Kasumi-1 (cell line): ENCODE data around the gene SUV39H1.

Experiments
- DNase-seq, 2 experiments: peaks; one replicate each; lab custom pipeline; 2025; lab: John Stamatoyannopoulos, UW

SUV39H1 gene

GRCh38 chrX:48714573-48714972, 18.0 kb downstream of the SUV39H1 start:
- no peak for DNase-seq

GRCh38 chrX:48715072-48715471, 18.5 kb downstream of the SUV39H1 start:
- no peak for DNase-seq

- no peak for DNase-seq
Observed at GRCh38 chrX:48715876-48716502, 19.5 kb downstream of the SUV39H1 start.

- no peak for DNase-seq
Observed at GRCh38 chrX:48719958-48720357, 23.4 kb downstream of the SUV39H1 start.

DNA sequence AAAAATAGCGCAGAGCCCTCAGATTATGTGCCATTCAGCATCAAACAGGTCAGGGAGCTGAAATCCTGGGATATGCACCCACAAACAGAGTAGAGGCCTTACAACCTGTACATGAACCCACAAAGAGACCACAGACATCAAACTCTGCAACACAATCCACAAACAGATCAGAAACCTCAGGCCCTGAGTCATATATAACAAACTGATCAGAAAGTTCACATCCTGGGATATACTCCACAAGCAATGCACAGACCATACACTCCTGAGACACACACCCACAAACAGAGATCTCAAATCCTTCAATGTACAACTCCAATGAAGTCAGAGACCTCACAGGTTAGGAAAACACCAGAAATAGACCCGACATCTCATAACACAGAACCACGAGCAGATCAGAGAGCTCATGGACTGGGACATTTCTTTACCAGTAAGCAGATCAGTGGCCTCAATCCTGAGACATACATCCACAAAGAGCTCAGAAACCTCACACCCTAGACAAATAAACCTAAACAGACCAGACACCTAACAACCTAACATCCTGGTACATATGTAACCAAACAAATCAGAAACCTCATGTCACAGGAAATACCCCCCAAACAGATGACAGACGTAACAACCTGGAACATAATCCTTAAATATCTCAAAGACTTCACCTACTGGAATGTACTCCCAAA, 24.2 kb downstream of the SUV39H1 start:
- DNase-seq: no peak

DNA sequence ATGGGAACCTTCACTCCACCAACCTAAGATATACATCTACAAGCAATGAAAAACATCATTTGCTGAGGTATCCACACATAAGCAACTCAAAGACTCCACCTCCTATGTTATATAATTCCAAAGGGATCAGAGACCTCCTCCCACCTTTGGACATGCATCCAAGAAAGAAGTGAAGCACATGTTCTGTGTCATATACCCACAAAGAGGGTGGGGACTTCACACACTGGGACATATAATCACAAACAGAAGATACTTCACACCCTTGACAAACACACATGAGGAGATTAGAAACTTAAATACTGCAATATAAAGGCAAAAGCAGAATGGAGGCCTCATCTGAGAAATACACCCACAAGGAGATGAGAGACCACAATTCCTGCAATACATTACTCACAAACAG, 25.4 kb downstream of the SUV39H1 start:
- no peak for DNase-seq

- DNase-seq: no peak
Observed at GRCh38 chrX:48726596-48726995, 30.1 kb downstream of the SUV39H1 start.

- no peak for DNase-seq
Observed at GRCh38 chrX:48728653-48729052, 32.1 kb downstream of the SUV39H1 start.

- DNase-seq: no peak
Observed at GRCh38 chrX:48736303-48736702, 39.8 kb downstream of the SUV39H1 start.

GRCh38 chrX:48736878-48737212, 40.3 kb downstream of the SUV39H1 start:
- DNase-seq: no peak

- DNase-seq: peak; percentile 92 to 93
Observed at GRCh38 chrX:48737213-48737938, 40.8 kb downstream of the SUV39H1 start.

DNA sequence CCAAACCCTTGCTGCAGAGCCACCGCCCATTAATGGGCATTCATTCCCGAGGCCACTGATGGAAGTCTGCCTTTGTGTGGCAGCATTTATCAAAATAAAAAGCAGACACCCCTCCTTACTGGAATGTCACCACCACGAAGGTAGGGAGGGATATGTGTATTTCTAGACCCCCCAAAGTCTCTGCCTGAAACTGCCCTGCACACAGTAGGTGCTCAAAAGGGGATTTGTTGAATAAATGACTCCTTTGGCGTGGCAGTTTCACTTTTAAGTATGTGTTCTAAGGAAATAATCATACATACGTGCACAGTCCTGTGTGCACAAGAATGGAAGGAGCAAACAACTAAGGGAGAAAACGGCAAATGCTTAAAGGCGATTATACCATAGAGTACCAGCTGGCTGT, 41.4 kb downstream of the SUV39H1 start:
- DNase-seq: no peak

- no peak for DNase-seq
Observed at GRCh38 chrX:48741834-48742233, 45.3 kb downstream of the SUV39H1 start.

DNA sequence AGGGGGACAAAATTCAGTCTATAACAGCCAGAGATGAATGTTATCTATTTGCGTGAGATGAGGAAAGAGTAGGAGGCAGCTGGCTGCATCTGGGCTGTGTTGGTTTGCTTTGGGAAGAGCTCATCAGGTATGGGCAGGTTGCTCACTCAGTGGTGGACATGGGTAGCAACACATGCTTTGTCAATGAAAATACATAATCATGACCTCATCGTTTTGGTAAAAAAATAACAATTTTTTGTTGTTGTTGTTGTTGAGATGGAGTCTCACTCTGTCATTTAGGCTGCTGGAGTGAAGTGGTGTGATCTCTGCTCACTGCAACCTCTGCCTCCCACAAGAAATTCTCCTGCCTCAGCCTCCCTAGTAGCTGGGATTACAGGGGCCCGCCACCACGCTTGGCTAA, 48.7 kb downstream of the SUV39H1 start:
- no peak for DNase-seq

DNA sequence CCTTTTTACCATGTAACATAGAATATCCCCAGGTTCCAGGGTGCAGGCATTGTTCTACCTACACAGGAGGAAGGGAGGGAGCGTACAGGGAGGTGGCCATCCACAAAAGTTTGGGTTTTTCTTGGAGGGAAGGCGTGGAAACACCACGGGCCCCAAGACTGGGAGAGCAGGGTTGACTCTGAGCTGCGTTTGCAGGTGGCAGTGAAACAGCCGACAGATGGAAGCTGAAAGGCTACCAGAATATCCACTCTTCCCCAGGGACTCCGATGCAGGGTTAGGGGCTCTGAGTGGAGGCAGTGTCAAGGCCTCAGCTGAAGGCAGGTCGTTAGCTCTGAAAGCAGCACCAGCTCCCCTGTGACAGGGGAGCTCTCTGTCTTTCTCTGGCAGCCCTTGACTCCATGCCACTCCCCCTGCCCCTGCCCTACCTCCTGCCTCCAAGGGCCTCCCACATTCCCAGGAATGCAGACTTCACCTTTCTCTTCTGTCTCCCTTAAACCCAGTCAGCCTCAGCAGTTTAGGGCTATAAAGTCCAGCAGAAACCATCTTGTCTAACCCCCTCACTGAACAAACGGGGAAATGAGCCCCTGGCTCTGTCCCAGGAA, 51.0 kb downstream of the SUV39H1 start:
- no peak for DNase-seq

DNA sequence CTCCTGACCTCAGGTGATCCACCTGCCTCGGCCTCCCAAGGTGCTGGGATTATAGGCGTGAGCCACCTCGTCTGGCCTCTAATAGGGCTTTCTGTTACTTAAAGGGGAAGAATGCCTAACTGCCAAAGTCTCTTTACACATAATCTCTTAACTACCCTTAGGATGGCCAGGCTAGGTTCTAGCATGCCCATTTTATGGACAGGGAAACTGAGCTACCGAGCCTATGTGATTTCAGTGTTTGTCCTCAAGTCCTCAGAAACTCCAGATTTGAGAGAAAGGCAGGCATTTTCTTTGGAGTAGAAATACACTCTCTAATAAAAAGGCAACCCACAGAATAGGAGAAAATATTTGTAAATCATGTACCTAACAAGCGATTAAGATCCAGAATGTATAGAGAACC, 52.6 kb downstream of the SUV39H1 start:
- no peak for DNase-seq

DNA sequence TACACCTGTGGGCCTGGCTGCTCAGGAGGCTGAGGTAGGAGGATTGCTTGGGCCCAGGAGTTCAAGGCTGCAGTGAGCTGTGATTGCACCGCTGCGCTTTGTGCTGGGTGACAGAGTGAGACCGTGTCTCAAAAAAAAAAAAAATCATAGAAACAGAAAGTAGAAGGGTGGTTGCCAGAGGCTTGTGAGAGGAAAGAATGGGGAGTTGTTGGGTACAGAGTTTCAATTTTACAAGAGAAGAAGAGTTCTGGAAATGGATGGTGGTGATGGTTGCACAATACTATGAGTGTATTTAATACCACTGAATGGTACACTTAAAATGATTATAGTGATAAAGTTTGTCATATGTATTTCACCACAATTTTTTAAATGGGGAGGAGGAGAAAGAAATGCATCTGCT, 54.8 kb downstream of the SUV39H1 start:
- no peak for DNase-seq

DNA sequence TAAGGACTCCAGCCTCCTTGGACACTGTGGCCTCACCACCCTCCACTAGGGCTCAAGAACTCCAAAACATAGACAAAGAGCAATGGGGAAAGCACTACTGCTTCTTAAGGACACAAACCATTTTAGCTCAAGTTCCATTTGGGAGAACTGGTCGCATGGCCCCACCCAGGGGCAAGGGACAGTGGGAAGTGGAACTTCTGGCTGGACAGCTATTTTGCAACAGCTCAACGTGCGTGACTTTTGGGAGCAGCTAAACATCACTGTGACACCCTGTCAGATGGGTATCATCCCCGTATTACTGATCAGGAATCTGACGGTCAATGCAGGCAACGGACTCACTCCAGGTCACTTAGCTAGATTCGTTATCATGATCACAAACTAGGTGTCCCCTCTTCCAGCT, 56.0 kb downstream of the SUV39H1 start:
- no peak for DNase-seq

DNA sequence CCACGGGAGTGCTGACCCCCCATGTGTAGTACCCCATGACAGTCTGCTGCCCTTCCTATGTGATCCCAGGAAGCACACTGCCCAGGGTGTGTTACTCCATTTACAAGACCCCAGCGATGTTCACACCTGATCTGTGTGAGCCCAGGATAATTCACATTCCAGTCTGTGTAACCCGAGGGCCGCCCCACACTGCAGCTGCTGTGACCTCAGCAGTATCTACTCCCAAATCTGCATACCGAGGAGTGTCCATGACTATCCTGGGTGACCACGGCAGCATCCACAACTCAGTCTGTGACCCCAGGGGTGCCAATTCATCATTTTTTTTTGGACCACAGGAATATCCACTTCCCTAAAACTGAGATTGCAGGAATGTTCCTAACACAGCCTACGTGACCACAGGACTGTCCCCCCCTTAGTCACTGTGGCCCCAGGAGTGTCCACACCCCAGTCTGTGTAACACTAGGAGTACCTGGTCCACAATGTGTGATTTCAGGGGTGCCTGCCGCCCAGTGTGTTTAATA, 57.2 kb downstream of the SUV39H1 start:
- DNase-seq: no peak

DNA sequence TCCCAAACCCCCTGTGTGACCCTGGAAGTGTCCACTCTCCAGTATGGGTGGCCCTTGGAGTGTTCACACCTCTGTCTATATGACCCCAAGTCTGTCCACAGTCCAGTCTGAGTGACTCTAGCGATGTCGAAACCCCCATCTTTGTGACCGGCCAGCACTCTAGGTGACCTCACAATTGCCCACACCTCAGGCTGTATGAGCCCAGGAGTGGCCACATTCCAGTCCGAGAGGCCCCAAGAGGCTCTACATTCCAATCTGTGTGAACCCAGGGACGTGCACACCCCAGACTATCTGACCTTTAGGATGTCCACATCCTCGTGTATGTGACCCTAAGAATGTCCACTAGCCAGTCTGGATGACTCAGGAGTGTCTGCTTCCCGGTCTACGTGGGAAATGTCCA, 57.7 kb downstream of the SUV39H1 start:
- no peak for DNase-seq
